Measurements from ENCODE around the gene CACNA1I.

DNA sequence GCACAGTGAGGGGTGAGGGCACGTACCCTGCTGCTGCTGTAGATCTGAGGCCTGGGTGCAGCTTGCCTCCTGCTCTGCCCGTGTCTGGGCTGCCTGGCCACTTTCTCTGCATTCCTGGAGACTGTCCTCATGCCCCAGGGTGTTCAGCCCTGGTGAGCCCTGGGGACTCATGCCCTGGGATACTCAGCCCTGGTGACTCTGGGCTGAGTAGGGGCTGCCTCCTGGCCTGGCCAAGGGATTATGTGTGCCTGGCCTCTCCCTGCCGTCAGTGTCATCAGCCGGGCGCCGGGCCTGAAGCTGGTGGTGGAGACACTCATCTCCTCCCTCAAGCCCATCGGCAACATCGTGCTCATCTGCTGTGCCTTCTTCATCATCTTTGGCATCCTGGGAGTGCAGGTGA lies 94.7 kb downstream of the CACNA1I start:
- no peak for TF ChIP-seq PKNOX1 (IDR thresholded peaks at IDR 0.05)
- no peak for TF ChIP-seq ELF4 (IDR thresholded peaks at IDR 0.05)
- no peak for TF ChIP-seq BHLHE40 (IDR thresholded peaks at IDR 0.05; ENCODE audit: borderline replicate concordance)
- no peak for TF ChIP-seq TARDBP (IDR thresholded peaks at IDR 0.05)
- TF ChIP-seq SP1 (IDR thresholded peaks at IDR 0.05), result no peak
- no peak for TF ChIP-seq FOXK2 (IDR thresholded peaks at IDR 0.05)
- TF ChIP-seq FOXM1 (IDR thresholded peaks at IDR 0.05; ENCODE audit: borderline replicate concordance), result no peak
- TF ChIP-seq SUZ12 (IDR thresholded peaks at IDR 0.05), result no peak
- no peak for TF ChIP-seq HDGF (IDR thresholded peaks at IDR 0.05; ENCODE audit: borderline replicate concordance)
- no peak for TF ChIP-seq ARNT (IDR thresholded peaks at IDR 0.05)
